DMS 273 treated with DMSO at 0.1 percent for 48 hours (cell line): ENCODE measurements around the gene HAGHL.

Source experiments
- DNase-seq: peaks from one replicate; lab custom pipeline; 2025; lab: John Stamatoyannopoulos, UW

HAGHL gene

GRCh38 chr16:707062-707538 is 19.8 kb upstream of the HAGHL start:
- DNase-seq, result no peak

GRCh38 chr16:708019-708418 is 18.9 kb upstream of the HAGHL start:
- DNase-seq, result no peak

GRCh38 chr16:708959-709358 is 17.9 kb upstream of the HAGHL start:
- DNase-seq, result no peak

GRCh38 chr16:709566-710499 is 17.1 kb upstream of the HAGHL start:
- peak; percentile 79 for DNase-seq

- DNase-seq, result no peak
These were observed 16.3 kb upstream of the HAGHL start for GRCh38 chr16:710500-711075.

GRCh38 chr16:711084-711483 is 15.8 kb upstream of the HAGHL start:
- DNase-seq, result no peak

- no peak for DNase-seq
These were observed 15.2 kb upstream of the HAGHL start for GRCh38 chr16:711548-712320.

- DNase-seq, result peak; percentile 37
These were observed 14.1 kb upstream of the HAGHL start for GRCh38 chr16:712740-713250.

- DNase-seq, result no peak
These were observed 12.8 kb upstream of the HAGHL start for GRCh38 chr16:714079-714478.

GRCh38 chr16:714558-715476 is 12.1 kb upstream of the HAGHL start, which contains the start of gene METRN:
Gene METRN (plus strand): TSS chr16:715118. CDS start chr16:715290, 172 bp downstream.
- DNase-seq, result peak; percentile 58

GRCh38 chr16:715477-716199 is 11.3 kb upstream of the HAGHL start:
- DNase-seq, result no peak

- no peak for DNase-seq
These were observed 10.7 kb upstream of the HAGHL start for GRCh38 chr16:716200-716568.

GRCh38 chr16:716768-717325 is 10.1 kb upstream of the HAGHL start:
- no peak for DNase-seq

GRCh38 chr16:717450-718245 is 9.3 kb upstream of the HAGHL start:
- no peak for DNase-seq

GRCh38 chr16:718389-718788 is 8.5 kb upstream of the HAGHL start:
- DNase-seq, result no peak

GRCh38 chr16:718922-719321 is 8.0 kb upstream of the HAGHL start:
- DNase-seq, result no peak

GRCh38 chr16:719815-720446 is 7.0 kb upstream of the HAGHL start:
- no peak for DNase-seq

GRCh38 chr16:720447-720989 is 6.4 kb upstream of the HAGHL start:
- DNase-seq, result peak; percentile 82
